Measurements from ENCODE around the gene UQCRH.
A peak's percentile ranks its signal among the peaks of the same experiment; 100 is the strongest.

The UQCRH gene

DNA sequence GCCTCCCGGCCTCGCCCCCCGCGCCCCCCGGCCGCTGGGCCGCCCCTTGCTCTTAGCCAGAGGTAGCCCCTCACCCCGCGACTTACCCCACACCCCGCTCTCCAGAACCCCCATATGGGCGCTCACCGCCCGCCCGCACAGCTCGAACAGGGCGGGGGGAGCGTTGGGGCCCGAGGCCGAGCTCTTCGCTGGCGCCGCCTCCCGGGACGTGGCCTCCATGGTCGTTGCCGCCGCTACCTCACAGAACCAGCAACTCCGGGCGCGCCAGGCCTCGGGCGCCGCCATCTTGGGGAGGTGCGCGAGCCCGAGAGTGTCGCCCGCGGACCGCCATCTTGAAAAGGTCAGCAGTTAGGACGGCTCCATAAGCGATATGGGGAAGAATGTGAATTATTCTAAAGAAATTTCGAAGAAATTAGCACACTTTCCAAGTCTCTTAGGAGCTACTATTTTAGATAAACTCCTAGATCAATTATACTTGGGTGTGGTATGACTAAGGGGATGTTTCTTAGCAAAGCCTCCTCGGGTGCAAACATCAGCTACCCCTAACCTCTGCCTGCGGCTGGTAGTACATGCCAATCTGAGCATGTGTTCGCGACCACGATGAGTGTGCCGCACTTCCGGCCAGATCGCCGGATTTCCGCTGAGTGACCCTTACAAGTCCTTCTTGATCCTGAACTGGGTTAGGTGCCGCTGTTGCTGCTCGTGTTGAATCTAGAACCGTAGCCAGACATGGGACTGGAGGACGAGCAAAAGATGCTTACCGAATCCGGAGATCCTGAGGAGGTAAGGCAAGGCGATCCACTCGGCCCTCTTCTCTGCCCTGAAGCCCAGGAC is at the start of gene UQCRH, which contains the start of gene LRRC41:
Gene UQCRH, plus strand, starts transcription at position 661 of the 834 bp plus-strand sequence. Its CDS starts 69 bp downstream, at position 730.
Gene LRRC41, minus strand, starts transcription at position 579 of the 834 bp plus-strand sequence. Its CDS starts 294 bp downstream, at position 285.
- DNase-seq (ENCODE audit: low spot score): peak; percentile 95

DNA sequence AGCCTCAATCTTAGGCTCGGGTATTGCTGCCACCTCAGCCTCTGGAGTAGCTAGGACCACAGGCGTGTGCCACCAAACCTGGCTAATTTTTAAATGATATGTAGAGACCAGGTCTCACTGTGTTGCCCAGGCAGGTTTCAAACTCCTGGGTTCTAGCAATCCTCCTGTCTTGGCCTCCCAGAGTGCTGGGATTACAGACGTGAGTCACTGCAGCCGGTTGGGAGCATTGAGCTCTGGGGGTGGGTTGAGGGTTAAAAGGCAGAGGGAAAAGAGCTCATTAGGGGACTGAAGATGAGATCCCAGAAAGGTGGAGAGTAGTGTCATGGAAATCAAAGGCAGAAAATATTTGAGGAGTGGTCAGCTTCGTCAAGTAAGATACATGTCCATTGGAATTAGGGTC is 48.8 kb upstream of the UQCRH start:
- no peak for DNase-seq (ENCODE audit: low spot score)

DNA sequence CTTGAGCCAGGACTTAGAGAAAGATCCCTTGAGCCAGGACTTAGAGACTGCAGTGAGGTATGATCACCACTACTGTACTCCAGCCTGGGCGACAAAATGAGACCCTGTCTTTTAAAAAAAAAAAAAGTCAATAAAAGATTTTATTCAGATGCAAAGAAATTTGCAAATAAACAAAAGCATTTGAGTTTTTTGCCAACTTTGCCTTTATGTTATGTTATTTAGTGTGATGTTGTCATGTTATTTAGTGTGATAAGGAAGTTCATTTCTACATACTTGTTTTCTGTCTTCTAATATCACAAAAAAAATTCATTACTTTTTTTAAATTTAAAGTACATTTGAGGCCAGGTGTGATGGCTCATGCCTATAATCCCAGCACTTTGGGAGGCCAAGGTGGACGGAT is 47.0 kb upstream of the UQCRH start:
- no peak for DNase-seq (ENCODE audit: low spot score)

DNA sequence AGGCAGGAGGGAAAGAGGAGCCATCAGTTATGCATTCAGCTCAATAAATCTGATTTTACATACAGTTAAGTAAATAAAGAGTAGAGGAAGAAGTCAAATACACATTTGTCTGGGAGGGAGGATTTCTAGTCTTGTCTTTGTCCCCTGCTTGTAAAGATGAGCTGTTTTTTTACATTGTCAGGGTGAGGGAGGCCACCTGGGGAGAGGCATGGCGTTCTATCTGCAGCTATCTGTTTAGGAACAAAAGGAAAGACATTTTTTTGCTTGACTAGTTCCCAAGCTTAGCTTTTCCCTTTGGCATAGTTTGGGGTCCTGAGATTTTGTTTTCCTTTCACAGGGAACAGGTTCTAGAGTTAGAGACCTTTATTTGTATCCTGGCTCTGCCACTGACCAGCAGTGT is 41.0 kb upstream of the UQCRH start:
- no peak for DNase-seq (ENCODE audit: low spot score)

DNA sequence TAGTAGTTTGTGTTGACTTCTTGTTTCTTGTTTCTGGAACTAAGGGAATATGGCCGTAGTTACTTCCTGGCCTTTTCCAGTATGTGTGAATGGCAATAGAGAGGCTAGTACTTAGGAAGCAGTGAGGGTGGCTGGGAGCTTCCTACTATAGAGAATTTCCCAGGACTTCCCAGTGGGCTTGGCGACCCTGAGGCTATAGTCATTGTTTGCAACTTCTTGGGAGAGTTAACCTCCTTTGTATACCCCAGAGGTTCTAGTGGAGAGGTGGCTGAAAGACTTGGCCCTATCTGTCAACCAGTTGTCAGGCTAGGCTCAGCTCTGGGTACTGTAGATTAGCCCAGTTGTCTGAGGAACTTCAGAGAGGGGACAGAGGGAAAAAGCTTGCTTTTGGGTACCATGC is 40.4 kb upstream of the UQCRH start:
- DNase-seq (ENCODE audit: low spot score): no peak

DNA sequence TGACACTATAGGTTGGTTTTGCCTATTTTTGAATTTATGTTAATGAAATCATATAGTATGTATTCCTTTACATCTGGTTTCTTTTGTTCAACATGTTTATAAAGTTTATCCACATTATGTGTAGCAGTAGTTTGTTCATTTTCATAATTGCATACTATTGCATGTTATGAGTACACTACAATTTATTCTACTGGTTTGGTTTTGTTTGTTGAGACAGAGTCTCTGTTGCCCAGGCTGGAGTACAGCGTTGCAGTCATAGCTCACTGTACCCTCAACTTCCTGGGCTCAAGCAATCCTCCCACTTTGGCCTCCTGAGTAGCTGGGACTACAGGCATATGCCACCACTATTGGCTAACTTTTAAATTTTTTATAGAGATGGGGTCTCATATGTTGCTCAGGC is 34.9 kb upstream of the UQCRH start:
- no peak for DNase-seq (ENCODE audit: low spot score)

DNA sequence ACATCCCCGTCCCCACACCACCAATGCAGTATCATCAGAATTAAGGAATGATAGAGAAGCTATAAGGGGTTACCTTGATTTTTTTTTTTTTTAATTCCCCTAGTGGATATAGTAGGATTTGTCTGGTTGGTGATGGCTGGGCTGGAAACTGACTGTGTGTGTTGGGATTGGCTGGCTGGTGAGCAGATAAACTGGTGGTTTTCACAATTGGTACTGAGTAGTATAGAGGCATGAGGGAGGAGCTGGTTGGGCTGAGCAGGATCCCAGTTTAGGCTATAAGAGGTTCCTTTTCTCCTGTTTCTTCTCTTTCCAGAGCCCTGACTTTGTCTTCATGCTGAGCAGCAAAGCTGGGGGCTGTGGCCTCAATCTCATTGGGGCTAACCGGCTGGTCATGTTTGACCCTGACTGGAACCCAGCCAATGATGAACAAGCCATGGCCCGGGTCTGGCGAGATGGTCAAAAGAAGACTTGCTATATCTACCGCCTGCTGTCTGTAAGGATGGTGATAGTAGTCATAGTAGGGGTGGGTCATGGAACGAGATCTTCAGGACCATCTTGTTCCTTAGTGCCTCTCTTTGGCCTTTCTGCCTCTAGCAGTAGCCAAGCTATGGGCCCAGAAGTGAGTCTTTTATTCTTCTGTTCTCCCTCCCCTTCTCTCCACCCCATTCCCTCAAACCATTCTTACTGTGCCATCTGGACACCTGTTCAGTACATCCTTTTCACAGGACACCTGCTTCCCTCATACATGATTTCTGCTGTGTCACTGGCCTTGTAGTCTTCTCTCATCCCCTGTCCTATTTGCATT is 29.1 kb upstream of the UQCRH start:
- no peak for DNase-seq (ENCODE audit: low spot score)

DNA sequence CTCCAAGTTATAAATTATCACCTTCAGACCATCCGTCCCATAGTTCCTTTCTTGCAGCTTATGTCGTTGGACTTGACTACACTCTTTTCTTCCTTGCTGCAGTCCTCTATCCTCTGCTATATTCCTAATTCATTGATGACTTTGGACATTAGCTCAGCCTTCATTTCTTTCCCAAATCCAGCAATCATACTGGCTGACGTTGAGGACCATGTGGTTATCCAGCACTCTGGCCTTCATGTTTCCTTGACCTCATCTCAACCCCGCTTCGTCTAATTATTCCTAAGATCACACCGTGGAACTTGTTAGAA is 28.5 kb upstream of the UQCRH start:
- DNase-seq (ENCODE audit: low spot score): no peak

DNA sequence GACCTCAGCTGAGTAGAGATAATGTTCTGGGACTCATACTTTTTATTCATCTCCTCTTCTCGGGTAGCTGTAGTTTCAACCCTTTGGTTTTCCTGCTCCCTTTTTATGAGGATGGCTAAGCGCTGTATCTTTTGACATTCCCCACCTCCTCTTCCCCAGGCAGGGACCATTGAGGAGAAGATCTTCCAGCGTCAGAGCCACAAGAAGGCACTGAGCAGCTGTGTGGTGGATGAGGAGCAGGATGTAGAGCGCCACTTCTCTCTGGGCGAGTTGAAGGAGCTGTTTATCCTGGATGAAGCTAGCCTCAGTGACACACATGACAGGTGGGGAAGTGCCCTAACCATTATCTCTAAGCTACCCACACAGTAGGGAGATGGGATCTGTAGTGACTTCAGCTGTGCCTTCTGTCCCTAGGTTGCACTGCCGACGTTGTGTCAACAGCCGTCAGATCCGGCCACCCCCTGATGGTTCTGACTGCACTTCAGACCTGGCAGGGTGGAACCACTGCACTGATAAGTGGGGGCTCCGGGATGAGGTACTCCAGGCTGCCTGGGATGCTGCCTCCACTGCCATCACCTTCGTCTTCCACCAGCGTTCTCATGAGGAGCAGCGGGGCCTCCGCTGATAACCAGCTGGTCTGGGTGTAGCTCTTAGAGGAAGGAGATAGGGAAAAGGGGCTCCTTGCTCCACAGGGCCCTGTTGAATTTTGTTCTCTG is 25.7 kb upstream of the UQCRH start:
- DNase-seq (ENCODE audit: low spot score): no peak

DNA sequence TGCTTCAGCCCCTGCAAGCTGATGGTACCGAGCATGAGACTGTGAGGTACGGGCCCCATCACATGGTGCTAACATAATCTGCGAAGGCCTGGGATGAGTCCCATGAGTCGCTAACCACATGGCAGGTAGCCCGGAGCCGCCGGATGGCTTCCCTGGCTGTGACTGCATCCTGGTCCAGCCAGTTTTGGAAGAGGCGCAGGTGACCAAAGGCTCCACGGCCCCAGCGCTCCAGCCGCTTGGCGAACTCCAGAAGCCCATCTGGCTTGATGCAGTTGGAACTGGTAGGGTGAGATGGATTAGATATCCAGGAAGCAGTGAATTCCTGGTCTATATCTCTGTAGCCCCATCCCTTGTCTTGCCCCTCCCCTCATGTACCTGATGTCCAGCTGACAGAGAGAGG is 24.7 kb upstream of the UQCRH start:
- no peak for DNase-seq (ENCODE audit: low spot score)

DNA sequence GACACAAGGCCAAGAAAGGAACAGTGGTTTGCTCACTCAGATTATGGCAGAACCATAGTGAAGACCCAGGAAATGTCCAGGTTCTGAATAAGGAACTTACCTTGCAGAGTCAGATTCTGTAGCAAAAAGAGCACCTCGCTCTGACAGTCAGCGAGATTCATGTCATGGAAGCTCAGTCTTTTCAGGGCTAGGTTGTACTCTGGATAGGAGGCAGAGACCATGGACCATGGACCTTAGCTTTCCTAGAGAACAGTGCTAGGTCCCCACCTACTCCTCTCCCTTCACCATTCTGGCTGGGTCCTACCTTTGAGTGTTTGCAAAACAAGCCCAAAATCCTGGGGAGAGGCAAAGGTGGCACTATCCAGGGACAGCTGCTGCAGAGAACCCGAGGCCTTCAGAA is 23.4 kb upstream of the UQCRH start:
- no peak for DNase-seq (ENCODE audit: low spot score)

DNA sequence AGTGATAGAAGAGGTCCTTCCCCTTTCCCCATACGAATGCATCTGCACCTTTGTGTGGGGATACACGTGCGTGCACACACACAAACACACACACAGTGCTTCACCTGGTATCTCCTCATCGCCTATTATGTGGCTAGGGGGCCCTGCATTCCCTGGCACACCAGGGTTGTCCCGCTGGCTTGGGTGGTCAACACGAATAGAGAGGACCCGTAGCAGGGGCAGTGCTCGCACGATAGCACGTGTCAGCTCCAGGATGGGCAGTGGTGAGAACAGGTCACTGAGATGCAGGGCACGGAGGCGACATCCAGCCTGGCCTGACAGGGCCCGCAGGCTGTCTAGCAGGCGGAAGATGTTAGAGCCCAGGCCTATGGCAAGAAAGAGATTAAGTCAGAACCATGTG is 22.5 kb upstream of the UQCRH start:
- DNase-seq (ENCODE audit: low spot score): no peak

DNA sequence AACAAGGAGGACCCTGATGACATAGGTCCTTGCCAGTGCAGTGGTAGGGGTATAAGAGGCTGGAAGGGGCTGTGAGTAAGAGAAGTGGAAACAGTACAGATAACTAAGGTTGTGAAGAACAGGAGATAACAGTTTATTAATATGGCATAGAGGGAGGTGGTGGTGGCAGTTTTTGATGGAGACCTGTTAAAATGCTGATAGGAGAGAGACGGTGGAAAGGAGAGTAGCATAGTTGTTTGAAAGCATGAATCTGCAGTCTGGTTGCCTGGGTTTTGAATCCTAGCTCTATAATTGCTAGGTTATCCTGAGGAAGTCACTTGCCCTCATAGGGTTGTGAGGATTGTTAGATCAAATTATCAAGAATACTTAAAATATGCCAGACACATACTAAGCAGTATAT is 19.4 kb upstream of the UQCRH start:
- DNase-seq (ENCODE audit: low spot score): no peak

DNA sequence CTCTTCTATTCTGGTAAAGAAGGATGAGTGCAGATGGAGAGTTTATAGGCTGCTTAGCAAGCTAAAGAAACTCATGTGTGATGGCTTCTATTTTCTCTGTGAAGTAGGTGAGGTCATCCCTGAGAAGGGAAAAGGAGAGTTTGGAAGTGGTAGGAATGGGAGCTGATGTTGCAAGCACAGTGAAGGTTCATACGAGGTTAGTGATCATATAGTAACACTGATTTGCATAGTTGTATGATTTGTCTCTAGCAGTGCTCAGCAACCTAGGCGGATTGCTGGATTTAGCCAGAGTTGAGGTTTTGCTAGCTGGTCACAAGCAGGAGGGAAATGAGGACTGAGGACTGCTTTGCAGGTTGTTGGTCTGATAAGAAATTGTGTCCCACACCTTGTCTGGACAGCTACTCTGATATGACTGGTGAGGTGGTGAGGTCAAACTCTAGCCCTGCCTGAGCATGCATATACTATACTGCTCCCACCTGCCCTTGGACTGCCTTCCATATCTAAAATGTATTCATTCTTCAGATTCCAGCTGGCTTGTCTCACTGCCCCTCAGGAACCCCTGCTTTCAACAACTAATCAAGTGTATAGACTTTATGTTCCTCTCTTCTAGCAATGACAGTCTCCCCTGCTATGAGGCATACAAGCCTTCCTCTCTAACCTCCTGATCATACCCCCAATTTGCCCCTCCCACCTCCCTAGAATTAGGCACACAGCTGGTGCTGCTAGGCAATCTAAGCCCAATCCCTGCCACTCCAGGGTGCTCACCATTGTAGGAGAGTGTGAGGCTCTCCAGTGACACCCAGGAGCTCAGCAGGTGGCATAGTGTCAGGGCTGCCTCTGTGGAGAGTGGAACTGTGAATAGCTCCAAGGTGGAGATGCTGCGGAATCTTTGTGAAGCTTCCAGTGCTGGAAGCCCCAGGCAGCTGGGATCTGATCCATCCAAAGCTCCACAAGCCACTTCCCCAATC is 18.6 kb upstream of the UQCRH start:
- DNase-seq (ENCODE audit: low spot score): no peak

DNA sequence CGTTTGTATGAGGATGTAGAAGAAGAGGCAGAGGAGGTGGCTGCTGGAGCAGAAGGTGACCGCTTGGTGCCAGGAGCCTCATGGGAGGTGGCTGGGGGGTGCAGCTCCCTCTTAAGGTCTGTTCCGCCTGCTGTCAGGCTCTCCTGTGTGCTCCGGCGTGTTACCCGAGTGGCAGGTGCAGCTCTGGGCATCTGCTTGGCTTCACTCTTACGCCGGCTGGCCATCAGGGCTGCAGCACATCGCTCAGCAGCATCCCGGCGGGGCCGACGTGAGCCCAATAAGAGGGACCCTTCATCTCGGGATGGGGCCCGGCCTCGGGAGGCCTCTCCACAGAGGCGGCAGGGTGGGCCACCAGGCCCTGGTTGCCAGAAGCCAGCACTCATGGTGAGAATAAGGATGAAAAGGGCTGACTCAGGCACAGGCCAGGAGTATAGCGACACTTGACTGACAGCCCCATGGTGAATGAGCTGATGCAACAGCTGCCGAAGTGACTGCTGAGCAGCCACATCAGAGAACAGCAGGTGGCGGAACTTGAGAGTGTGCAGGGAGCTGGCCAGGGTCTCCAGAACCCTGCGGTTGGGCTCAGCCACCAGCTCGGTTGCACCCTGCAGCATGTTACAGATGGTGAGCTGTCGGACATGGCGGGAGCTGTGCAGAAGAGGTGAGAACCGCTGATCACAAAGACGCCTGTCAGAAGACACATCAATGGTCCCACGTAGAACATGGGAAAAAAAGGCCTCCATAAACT is 17.6 kb upstream of the UQCRH start:
- DNase-seq (ENCODE audit: low spot score): no peak

DNA sequence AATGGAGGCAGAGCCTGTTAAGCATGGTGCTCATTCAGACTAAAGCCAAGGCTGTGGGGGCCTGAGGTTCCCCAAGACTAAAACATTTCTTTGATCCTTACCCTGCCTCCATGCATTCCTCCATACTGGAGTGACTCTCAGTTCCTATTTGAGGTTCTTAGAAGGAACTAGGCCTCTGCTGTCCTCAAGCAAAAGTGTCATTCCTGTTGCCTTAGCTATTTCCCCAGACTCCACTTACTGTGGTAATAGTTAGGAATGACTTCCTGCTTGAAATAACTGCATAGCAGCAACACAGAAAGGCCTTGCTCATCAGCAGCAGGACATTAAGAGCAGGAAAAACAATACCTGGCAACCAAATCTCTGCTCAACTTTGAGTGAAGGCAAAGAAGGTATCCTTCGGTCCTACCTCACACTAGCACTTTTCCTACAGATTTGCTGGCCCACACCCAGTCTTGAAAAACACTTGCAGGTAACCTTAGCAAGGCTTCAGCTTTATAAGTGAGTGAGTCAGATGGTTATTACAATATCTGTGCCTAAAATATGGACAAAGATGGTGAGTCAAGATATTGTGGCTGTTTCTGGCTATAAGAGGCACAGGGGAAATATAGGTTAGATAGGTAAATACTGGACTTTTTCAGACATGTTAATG is 14.9 kb upstream of the UQCRH start:
- no peak for DNase-seq (ENCODE audit: low spot score)

DNA sequence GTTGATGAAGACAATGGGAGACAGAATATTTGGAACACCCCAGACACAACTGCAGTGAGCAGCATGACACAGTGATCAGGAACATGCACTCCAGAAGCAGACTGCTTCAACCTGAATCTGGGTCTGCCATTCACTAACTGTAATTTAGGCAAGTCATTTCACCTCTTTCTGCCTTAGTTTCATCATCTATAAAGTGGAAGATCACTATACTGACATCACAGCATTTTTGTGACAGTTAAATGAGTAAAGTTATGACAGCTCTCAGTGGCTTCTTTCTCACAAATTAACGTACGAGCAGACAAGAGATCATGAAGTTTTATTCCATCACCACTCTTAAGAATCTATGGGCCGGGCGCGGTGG is 14.4 kb upstream of the UQCRH start:
- DNase-seq (ENCODE audit: low spot score): no peak

DNA sequence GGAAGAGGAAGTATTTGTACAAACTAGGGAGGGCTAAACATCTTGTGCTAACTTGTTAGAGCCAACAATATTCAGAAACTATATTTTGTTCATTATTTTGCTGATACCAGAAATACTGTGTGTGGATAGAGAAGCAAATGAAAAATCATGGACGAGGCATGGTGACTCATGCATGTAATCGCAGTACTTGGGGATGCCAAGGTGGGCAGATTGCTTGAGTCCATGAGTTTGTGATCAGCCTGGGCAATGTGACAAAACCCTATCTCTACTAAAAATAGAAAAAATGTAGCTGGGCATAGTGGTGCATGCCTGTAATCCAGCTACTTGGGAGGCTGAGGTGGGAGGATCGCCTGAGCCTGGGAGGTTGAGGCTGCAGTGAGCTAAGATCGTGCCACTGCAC is 13.5 kb upstream of the UQCRH start:
- DNase-seq (ENCODE audit: low spot score): no peak

DNA sequence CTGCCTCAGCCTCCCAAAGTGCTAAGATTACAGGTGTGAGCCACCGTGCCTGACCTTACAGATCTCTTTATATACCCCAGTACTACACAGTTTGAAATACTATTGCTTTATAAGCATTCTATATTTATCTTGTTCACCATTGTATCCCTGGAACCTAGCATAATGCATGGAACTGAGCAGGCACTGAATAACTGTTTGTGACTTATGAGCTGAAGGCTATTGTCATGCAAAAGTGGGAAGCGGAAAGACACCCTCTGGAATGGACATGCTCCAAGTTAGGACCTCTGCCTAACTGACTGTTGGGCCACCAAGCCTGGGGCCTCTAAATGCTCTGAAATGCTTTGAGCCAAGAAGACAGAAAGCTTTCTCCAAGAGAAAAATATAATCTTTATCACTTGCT is 8.2 kb upstream of the UQCRH start:
- no peak for DNase-seq (ENCODE audit: low spot score)

DNA sequence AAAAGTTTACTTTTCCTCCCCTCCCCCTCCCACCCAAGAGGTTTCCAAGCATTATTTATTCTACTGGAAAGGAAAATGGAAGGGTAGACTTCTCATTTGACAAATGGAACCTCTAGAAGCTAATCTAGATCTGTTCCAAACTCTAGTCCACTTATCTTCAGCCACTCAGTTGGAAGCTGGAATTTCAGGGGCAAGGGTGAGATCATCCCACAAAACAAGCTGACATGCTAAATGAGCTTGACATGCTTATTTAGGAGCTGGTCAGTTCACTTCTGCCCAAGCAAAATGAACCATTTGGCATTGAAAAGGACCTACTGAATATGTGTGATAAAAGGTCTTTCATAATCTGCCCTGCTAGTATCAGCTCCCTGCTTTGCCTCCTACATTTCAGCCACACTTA is 5.1 kb upstream of the UQCRH start:
- no peak for DNase-seq (ENCODE audit: low spot score)
